ENCODE measurements around the gene ZXDA.
"Not testable (repeated sequence)": the region's sequence is repeated elsewhere in the genome, so short reads cannot be mapped to it uniquely, and the experiment has no call there.

Gene ZXDA

GRCh38 chrX:57925806-57926205, 15.5 kb upstream of the ZXDA start:
- TF ChIP-seq CTCF (IDR thresholded peaks at IDR 0.05; ENCODE audit: borderline replicate concordance, control extremely low read depth, extremely low read depth, insufficient read depth, missing control alignments), result no peak
- in situ Hi-C loops (cut with MboI; ENCODE audit: low sequenced_read_pairs, unreplicated experiment), result loop anchor here (25.0 kb wide), 1 partner anchor 89 kb away; no protein-coding TSS in a partner anchor
- DNase-seq (ENCODE audit: low spot score), result no peak

GRCh38 chrX:57918750-57919436, 8.6 kb upstream of the ZXDA start:
- TF ChIP-seq CTCF (IDR thresholded peaks at IDR 0.05; ENCODE audit: borderline replicate concordance, control extremely low read depth, extremely low read depth, insufficient read depth, missing control alignments), result peak; percentile 38
- in situ Hi-C loops (cut with MboI; ENCODE audit: low sequenced_read_pairs, unreplicated experiment), result loop anchor here (25.0 kb wide), 2 partner anchors 332 to 1132 kb away; partner anchors contain the start of gene ZXDB
- DNase-seq (ENCODE audit: low spot score), result no peak

- no peak for DNase-seq (ENCODE audit: low spot score)
- TF ChIP-seq CTCF (IDR thresholded peaks at IDR 0.05; ENCODE audit: borderline replicate concordance, control extremely low read depth, extremely low read depth, insufficient read depth, missing control alignments), result no peak
- in situ Hi-C loops (cut with MboI; ENCODE audit: low sequenced_read_pairs, unreplicated experiment), result loop anchor here (25.0 kb wide), 2 partner anchors 328 to 1128 kb away; partner anchors contain the start of gene ZXDB
These were observed 5.4 kb upstream of the ZXDA start for GRCh38 chrX:57915680-57916079.

- in situ Hi-C loops (cut with MboI; ENCODE audit: low sequenced_read_pairs, unreplicated experiment), result loop anchor here (25.0 kb wide), 2 partner anchors 322 to 1122 kb away; partner anchors contain the start of gene ZXDB
- not testable (repeated sequence) for DNase-seq (ENCODE audit: low spot score)
These were observed 517 bp downstream of the ZXDA start for GRCh38 chrX:57909595-57910286.

- not testable (repeated sequence) for DNase-seq (ENCODE audit: low spot score)
- in situ Hi-C loops (cut with MboI; ENCODE audit: low sequenced_read_pairs, unreplicated experiment), result loop anchor here (25.0 kb wide), 2 partner anchors 322 to 1122 kb away; partner anchors contain the start of gene ZXDB
These were observed 1.2 kb downstream of the ZXDA start for GRCh38 chrX:57908972-57909594.

- in situ Hi-C loops (cut with MboI; ENCODE audit: low sequenced_read_pairs, unreplicated experiment), result loop anchor here (25.0 kb wide), 2 partner anchors 319 to 1119 kb away; partner anchors contain the start of gene ZXDB
- no peak for TF ChIP-seq CTCF (IDR thresholded peaks at IDR 0.05; ENCODE audit: borderline replicate concordance, control extremely low read depth, extremely low read depth, insufficient read depth, missing control alignments)
- no peak for DNase-seq (ENCODE audit: low spot score)
These were observed 3.5 kb downstream of the ZXDA start for GRCh38 chrX:57906790-57907189.

- in situ Hi-C loops (cut with MboI; ENCODE audit: low sequenced_read_pairs, unreplicated experiment), result loop anchor here (25.0 kb wide), 2 partner anchors 318 to 1118 kb away; partner anchors contain the start of gene ZXDB
- TF ChIP-seq CTCF (IDR thresholded peaks at IDR 0.05; ENCODE audit: borderline replicate concordance, control extremely low read depth, extremely low read depth, insufficient read depth, missing control alignments), result no peak
- DNase-seq (ENCODE audit: low spot score), result no peak
These were observed 5.1 kb downstream of the ZXDA start for GRCh38 chrX:57905141-57905540.

Data from GM13976 (cell line).